Activated CD4-positive, alpha-beta T cell treated with anti-CD3 and anti-CD28 coated beads, Interleukin-2, amount 50 U/mL, for 1 hour (primary cell): ENCODE measurements around the gene LTBP1.

Experiments used
- DNase-seq: peaks from one replicate; pipeline ENCODE4 v3.0.0-alpha.2; 2020

The LTBP1 gene

GRCh38 chr2:33442528-33443079, 495.9 kb downstream of the LTBP1 start:
- no peak for DNase-seq

- no peak for DNase-seq
Measured at GRCh38 chr2:33443274-33443829, 496.6 kb downstream of the LTBP1 start.

GRCh38 chr2:33444967-33445366, 498.2 kb downstream of the LTBP1 start:
- no peak for DNase-seq

GRCh38 chr2:33448220-33448899, 501.6 kb downstream of the LTBP1 start:
- DNase-seq, result no peak
